HUES6 (cell line): ENCODE measurements around the gene PALS1.

ENCODE experiments used
- H3K27ac ChIP-seq: 2 replicates; pipeline ENCODE4 v1.7.0; 2013; ENCODE audit warnings: low read depth, mild to moderate bottlenecking, low read length, inconsistent platforms
- H3K27me3 ChIP-seq: 2 replicates; pipeline ENCODE4 v1.6.1; 2013; ENCODE audit warnings: low read length; ENCODE audit not compliant: control insufficient read depth, insufficient read depth
- H3K36me3 ChIP-seq: 2 replicates; pipeline ENCODE4 v1.6.1; 2013; ENCODE audit warnings: low read length; ENCODE audit not compliant: control insufficient read depth, insufficient read depth
- H3K4me1 ChIP-seq: 2 replicates; pipeline ENCODE4 v1.6.1; 2013; ENCODE audit warnings: low read length; ENCODE audit not compliant: control insufficient read depth, insufficient read depth
- H3K4me3 ChIP-seq: 2 replicates; pipeline ENCODE4 v1.5.1; 2013; ENCODE audit warnings: low read depth, low read length
- H3K9ac ChIP-seq: one replicate; pipeline ENCODE4 v1.6.1; 2013; ENCODE audit warnings: mild to moderate bottlenecking, low read length
- H3K9me3 ChIP-seq: 2 replicates; pipeline ENCODE4 v1.6.1; 2013; ENCODE audit warnings: low read depth, low read length; ENCODE audit not compliant: control insufficient read depth, insufficient read depth

Gene PALS1

GRCh38 chr14:67232066-67232465, 9.2 kb upstream of the PALS1 start:
- Histone ChIP-seq H3K27me3 (no peaks in the 10 kb centered on the region), H3K4me3 (no peak overlapping the region), H3K36me3 (no peaks in the 10 kb centered on the region), H3K4me1 (no peaks in the 10 kb centered on the region), H3K27ac (no peak overlapping the region), H3K9ac (no peak overlapping the region), H3K9me3 (no peaks in the 10 kb centered on the region)

DNA sequence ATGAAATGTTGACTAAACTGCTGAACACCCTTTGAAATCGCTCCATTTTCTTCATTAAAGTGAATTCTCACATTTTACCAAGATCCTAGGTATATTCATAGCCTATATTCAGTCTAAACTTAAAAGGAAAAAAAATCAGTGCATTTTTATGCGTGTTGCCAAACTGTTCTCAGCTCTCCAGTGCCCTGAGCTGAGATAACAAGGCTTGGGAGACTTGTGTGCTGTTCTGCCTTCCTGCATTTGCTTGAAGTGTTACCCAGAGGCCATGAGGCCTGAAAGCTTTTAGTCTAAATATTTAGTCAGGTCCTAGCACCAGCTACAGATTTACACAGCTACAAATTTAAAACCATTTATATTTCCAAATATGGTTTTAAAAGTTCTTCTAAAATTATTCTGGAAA, 8.6 kb upstream of the PALS1 start:
- no peak overlapping the region for H3K9ac ChIP-seq
- H3K27me3 ChIP-seq, result no peaks in the 10 kb centered on the region
- no peak overlapping the region for H3K27ac ChIP-seq

GRCh38 chr14:67237591-67237990, 3.6 kb upstream of the PALS1 start:
- Histone ChIP-seq H3K27ac (no peak overlapping the region), H3K27me3 (peaks cover 16% of the 10 kb centered on the region), H3K4me3 (no peak overlapping the region), H3K9me3 (no peaks in the 10 kb centered on the region), H3K36me3 (no peaks in the 10 kb centered on the region), H3K9ac (no peak overlapping the region), H3K4me1 (peaks cover 8% of the 10 kb centered on the region; the same call in 1 of the 2 replicates)

More for the DNA sequence above, 8.6 kb upstream of the PALS1 start:
- Histone ChIP-seq H3K4me3 (no peak overlapping the region), H3K4me1 (no peaks in the 10 kb centered on the region), H3K36me3 (no peaks in the 10 kb centered on the region), H3K9me3 (no peaks in the 10 kb centered on the region)

GRCh38 chr14:67239582-67239981, 1.7 kb upstream of the PALS1 start:
- H3K27me3 ChIP-seq, result peaks cover 16% of the 10 kb centered on the region
- H3K4me3 ChIP-seq, result no peak overlapping the region
- H3K36me3 ChIP-seq, result no peaks in the 10 kb centered on the region
- H3K4me1 ChIP-seq, result peaks cover 8% of the 10 kb centered on the region; the same call in 1 of the 2 replicates
- H3K9me3 ChIP-seq, result no peaks in the 10 kb centered on the region
- no peak overlapping the region for H3K27ac ChIP-seq
- H3K9ac ChIP-seq, result no peak overlapping the region

- H3K27me3 ChIP-seq, result peaks cover 16% of the 10 kb centered on the region
- peak overlapping the region; percentile 83 for H3K9ac ChIP-seq
- H3K36me3 ChIP-seq, result no peaks in the 10 kb centered on the region
- H3K9me3 ChIP-seq, result no peaks in the 10 kb centered on the region
- H3K27ac ChIP-seq, result peak overlapping the region; percentile 94; the same call in 1 of the 2 replicates
- H3K4me1 ChIP-seq, result peaks cover 8% of the 10 kb centered on the region; the same call in 1 of the 2 replicates
- H3K4me3 ChIP-seq, result peak overlapping the region; percentile 92
These were observed 885 bp upstream of the PALS1 start for GRCh38 chr14:67240168-67240932.

GRCh38 chr14:67240978-67241410, 241 bp upstream of the PALS1 start:
- Histone ChIP-seq H3K9ac (peak overlapping the region; percentile 99), H3K27ac (peak overlapping the region; percentile 94), H3K4me3 (peak overlapping the region; percentile 92), H3K27me3 (peaks cover 16% of the 10 kb centered on the region), H3K4me1 (peaks cover 8% of the 10 kb centered on the region; the same call in 1 of the 2 replicates), H3K9me3 (no peaks in the 10 kb centered on the region), H3K36me3 (no peaks in the 10 kb centered on the region)

DNA sequence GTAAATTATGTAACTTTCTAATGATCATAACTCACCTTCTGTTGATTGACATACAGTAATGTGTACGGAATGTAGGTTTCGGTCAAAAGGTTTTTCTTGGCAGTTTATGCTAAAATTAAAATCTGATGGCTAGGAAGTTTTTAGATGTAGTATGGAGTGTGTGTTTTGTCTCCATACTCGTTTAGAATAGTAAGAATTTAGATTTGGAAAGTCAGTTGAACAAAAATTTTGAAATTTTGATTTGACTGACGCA, 859 bp downstream of the PALS1 start:
- peak overlapping the region; percentile 92 for H3K4me3 ChIP-seq
- no peaks in the 10 kb centered on the region for H3K36me3 ChIP-seq
- no peaks in the 10 kb centered on the region for H3K9me3 ChIP-seq
- peak overlapping the region; percentile 94; the same call in 1 of the 2 replicates for H3K27ac ChIP-seq
- H3K4me1 ChIP-seq, result peaks cover 8% of the 10 kb centered on the region; the same call in 1 of the 2 replicates
- peaks cover 16% of the 10 kb centered on the region for H3K27me3 ChIP-seq
- H3K9ac ChIP-seq, result peak overlapping the region; percentile 99

DNA sequence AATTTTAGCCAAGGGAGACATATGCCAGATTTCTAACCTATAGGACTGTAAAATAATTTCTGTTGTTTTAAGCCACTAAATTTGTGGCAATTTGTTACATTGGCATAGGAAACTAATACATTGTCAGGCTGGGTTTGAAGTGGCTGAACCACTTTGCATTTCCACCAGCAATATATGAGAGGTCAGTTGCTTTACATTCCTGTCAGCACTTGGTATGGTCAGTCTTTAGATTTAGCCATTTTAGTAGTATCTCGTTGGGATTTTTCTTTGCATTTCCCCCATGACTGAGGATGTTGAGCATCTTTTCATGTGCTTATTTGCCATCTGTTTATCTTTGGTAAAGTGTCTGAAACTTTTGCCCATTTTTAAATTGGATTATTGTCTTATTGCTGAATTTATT, 3.9 kb downstream of the PALS1 start:
- H3K27ac ChIP-seq, result no peak overlapping the region
- H3K36me3 ChIP-seq, result no peaks in the 10 kb centered on the region
- H3K4me3 ChIP-seq, result no peak overlapping the region
- no peaks in the 10 kb centered on the region for H3K9me3 ChIP-seq
- H3K4me1 ChIP-seq, result peaks cover 13% of the 10 kb centered on the region
- H3K27me3 ChIP-seq, result peaks cover 6% of the 10 kb centered on the region
- no peak overlapping the region for H3K9ac ChIP-seq

DNA sequence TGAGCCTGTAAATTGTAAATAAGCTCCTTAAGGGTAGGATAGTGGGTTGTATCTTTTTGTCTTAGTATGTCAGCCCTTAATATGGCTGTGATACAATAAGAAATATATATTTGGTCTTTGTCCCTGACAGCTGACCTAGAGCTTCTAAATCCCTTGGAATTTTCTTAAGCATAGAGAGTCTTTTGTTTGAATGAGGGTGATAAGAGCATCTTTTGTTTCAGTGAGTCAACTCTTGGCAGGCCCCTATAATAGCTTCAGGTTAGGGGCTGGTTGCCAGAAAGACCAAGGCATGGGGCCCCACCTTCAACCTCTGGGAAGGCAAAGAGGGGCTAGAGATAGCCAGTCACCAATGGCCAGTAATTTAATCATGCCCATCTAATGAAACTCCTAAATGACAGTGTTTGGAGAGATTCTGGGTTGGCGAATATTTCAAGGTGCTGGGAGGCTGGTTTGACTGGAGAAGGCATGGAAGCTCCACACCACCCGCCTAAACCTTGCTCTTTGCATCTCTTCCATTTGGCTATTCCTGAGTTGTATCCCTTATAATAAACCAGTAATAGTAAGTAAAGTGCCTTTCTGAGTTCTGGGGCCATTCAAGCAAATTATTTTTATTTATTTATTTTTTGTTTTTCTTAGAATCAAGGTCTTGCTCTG, 10.5 kb downstream of the PALS1 start:
- peaks cover 8% of the 10 kb centered on the region for H3K4me1 ChIP-seq
- H3K27ac ChIP-seq, result no peak overlapping the region
- no peaks in the 10 kb centered on the region for H3K9me3 ChIP-seq
- H3K27me3 ChIP-seq, result no peaks in the 10 kb centered on the region
- no peak overlapping the region for H3K4me3 ChIP-seq
- no peaks in the 10 kb centered on the region for H3K36me3 ChIP-seq
- no peak overlapping the region for H3K9ac ChIP-seq

DNA sequence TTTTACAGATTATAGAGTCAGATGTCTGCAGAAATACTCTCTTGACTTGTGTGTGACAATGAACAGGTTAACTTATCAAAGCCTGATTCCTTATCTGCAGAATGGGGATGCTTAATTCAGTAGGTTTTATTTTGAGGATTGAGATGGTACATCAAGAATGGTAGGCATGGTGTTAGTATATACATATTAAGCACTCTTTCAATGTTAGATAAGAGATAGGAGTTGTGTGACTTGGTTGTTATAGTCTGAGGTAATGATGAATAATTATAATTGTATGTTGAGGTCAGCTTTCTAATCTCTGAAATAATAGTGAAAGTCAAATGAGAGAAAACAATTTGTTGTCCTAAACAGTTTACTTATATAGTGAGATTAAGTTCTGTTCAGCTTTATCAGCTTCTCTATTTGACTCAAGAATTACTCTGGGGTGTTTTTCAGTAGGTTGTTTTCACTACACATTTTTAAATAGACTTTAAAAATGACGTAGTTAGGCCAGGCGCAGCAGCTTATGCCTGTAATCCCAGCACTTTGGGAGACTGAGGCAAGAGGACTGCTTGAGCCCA, 11.9 kb downstream of the PALS1 start:
- H3K9me3 ChIP-seq, result no peaks in the 10 kb centered on the region
- H3K9ac ChIP-seq, result no peak overlapping the region
- H3K27ac ChIP-seq, result no peak overlapping the region
- no peaks in the 10 kb centered on the region; the same call in 1 of the 2 replicates for H3K4me1 ChIP-seq
- H3K27me3 ChIP-seq, result no peaks in the 10 kb centered on the region
- no peaks in the 10 kb centered on the region for H3K36me3 ChIP-seq
- no peak overlapping the region for H3K4me3 ChIP-seq

DNA sequence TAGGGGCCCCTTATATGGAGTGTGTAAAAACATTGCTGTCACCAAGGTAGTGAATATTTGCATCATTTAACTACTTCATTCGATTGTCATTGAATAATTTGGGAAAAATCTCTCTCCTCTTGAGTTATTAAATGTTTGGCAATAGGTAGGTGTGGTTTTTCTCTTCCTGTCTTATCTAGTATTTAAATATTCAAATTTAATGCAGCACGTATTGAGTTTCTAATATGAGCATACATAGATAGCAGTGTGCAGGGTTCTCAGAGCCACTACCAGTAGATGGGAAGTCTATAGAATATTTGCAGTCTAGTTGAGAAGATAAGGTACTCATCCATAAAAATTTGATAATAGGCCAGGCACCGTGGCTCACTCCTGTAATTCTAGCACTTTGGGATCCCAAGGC, 16.7 kb downstream of the PALS1 start:
- Histone ChIP-seq H3K27me3 (no peaks in the 10 kb centered on the region), H3K4me3 (no peak overlapping the region), H3K9me3 (no peaks in the 10 kb centered on the region), H3K27ac (no peak overlapping the region), H3K9ac (no peak overlapping the region), H3K4me1 (peaks cover 8% of the 10 kb centered on the region), H3K36me3 (no peaks in the 10 kb centered on the region)
